Esophagus squamous epithelium (tissue), 4 donors: ENCODE data around the gene RPP30.

Experiments
- POLR2A ChIP-seq, 4 donors: fragments of 450-650 bp; IDR thresholded peaks; one replicate each; pipeline ENCODE4 v1.6.1; 2017; ENCODE audit warnings: antibody characterized with exemption in 4 of 4, mild to moderate bottlenecking in 4 of 4, moderate library complexity in 3 of 4
- TF ChIP-seq, protein P1 (sequence below), 6 experiments: fragments of 450-650 bp in 4 of 6; fragments of 200-600 bp in 2 of 6; sonication (generic) in 2 of 6; IDR thresholded peaks; one replicate each; pipeline ENCODE4 v1.5.1; 2016 to 2019; ENCODE audit warnings: antibody characterized with exemption in 6 of 6, mild to moderate bottlenecking in 4 of 6, moderate library complexity in 4 of 6

DNA sequence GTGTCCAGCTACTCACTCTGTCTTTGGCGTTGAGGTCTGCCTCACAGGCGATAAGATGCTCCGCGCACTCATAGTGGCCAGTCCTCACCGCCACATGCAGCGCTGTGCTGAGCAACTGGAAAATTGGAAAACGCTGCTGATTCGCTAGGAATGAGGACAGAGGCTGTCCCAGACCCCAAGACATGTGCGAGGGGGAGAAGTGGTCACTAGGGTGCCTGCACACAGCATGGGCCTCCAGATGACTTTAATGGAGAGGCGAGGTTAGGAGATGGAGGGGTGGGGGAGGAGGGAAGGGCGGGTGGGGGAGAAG lies 43.9 kb downstream of the RPP30 start:
- TF ChIP-seq, protein P1, sequence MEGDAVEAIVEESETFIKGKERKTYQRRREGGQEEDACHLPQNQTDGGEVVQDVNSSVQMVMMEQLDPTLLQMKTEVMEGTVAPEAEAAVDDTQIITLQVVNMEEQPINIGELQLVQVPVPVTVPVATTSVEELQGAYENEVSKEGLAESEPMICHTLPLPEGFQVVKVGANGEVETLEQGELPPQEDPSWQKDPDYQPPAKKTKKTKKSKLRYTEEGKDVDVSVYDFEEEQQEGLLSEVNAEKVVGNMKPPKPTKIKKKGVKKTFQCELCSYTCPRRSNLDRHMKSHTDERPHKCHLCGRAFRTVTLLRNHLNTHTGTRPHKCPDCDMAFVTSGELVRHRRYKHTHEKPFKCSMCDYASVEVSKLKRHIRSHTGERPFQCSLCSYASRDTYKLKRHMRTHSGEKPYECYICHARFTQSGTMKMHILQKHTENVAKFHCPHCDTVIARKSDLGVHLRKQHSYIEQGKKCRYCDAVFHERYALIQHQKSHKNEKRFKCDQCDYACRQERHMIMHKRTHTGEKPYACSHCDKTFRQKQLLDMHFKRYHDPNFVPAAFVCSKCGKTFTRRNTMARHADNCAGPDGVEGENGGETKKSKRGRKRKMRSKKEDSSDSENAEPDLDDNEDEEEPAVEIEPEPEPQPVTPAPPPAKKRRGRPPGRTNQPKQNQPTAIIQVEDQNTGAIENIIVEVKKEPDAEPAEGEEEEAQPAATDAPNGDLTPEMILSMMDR (IDR thresholded peaks at IDR 0.05) = no peak
- no peak for TF ChIP-seq POLR2A (IDR thresholded peaks at IDR 0.05)
